Hematopoietic multipotent progenitor cell (in vitro differentiated cells): ENCODE results near the gene UBALD1. TPM values are rescaled to one million over a fixed set of nuclear protein-coding genes. Genes with fewer than 3 reads are reported as not detected.

Experiments used
- DNase-seq, 3 donors: peaks; one replicate each; pipeline ENCODE4 v3.0.0-alpha.2; 2011 to 2015; ENCODE audit warnings: low read depth in 2 of 3, low spot score in 2 of 3
- total RNA-seq: library from RNA; depleted of rRNA; stranded (reverse); fragments of >200 nt; gene quantifications from one replicate; pipeline ENCODE4 v1.2.3, GENCODE V29; 2012

UBALD1 gene
- total RNA-seq, 1 donor, result 30.4 TPM

GRCh38 chr16:4616047-4616811 lies 1.5 kb upstream of the UBALD1 start:
- DNase-seq, result peak; percentile 91 to 100 (median 100)

DNA sequence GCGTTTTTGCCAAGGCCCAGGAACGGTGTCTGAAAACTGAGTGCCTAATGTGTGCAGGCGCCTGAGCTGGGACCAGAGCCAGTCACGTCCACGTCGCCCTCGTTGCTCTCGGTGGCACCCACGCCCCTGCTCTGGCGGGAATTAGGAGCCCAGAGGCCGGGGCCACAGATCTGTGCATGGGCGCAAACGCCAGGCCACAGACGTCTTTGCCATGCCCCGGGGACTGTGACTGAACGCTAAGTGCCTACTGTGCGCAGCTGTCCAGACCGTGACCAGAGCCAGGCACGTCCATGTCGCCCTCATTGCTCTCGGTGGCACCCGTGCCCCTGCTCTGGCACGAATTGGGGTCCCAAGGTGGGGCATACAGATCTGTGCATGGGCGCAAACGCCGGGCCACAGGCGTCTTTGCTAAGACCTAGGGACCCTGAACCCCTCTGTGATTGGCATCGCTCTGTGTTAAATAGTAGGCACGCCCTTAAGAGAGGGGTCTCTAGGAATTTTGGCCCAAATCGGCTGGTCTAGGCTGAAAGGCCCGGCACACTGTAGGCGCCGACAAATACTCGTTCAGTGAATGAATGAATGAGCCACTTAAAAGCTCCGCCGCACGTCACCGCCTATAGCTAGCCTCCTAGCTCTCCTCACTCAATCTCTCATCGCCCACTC lies 827 bp upstream of the UBALD1 start:
- no peak for DNase-seq

DNA sequence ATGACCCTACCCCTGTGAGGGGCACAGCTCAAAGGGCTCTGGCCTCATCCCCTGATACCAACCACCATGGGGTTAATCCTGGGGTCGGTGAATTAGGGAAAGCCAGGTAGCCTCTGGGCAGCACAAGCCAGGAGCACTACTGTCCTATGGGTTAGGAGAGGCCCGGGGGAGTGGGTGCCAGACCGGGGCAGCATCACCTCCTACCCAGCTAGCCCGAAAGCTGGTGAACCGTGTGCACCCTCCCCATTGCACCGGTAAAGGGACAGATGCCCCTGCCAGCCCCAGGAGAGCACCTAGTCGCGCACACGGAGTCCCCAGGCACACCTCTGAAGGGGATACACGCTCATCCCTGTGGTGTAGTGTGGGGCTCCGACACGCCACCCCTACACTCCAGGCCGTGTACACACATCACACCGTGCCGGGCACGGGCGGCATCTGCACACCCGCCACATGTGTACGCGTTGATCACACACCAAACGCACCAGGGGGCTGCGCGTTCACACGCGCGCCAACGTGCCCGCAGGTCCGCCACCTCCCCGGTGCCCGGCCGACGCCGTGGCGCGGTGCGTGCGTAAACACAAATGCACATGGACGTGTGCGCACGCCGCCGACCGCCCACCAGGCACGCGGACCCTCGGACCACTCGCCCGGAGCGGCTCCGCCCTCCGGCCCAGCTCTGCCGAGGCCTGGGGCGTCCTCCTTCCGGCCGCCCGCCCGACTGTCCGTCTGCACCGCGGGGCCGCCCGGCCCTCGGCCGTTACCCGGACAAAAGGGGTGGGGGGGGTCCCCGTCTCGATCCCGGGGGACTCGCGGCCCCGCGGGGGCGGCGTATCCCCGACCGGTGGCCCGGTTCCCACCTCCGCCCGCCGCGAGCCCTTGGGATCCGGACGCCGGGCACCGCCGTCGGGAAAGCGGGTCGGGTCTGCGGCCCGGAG lies 785 bp downstream of the UBALD1 start:
- no peak for DNase-seq

DNA sequence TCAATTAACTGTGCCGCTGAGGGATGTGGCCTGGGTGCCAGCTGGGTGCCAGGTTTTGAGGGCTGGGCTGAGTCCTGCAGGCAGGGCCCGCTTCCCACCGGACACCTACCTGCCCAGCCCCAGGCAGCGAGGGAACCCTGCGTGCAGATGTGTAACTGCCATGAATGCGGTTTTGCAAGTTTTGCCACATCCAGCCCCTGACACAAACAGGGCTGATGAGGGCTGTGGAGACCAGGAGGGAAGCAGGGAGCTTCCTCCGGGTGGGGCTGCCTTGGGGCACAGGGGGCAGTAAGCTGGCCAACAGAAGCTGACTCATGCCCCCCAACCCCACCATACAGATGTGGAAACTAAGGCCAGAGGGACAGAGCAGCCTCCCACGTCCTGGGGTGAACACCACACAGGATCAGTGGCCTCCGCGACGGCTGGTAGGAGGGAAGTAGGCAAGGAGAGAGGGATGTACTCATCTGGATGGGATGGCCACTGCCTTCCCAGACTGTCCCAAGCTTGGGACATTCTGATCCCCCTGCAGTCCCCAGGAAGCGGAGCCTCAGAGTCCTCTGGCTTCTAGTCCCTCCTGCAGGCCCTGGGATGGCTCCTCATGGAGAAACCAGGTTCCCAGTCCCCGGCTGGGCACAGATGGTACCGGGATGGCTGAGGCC lies 1.6 kb downstream of the UBALD1 start:
- no peak for DNase-seq

DNA sequence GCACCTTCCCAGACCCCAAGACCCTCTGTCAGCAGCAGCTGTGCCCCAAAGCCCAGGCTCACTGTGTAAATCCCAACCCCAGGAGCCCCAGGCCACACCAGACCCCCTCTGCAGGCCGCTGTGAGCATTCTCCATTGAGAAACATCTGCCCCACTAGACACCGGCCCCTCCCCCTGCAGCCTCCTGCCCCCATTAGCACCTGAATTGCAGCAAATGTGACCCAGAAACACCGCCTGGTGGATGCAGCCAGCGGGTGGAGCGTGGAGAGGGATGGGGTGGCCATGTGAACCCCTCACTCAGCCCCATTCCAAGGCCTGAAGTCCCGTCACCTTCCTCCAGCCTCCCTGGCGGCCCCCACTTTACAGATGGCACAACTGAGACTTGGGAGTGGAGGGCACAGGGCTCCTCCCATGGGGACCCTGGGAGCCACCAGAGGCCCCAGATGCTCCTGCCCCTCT lies 2.2 kb downstream of the UBALD1 start:
- DNase-seq, result no peak

DNA sequence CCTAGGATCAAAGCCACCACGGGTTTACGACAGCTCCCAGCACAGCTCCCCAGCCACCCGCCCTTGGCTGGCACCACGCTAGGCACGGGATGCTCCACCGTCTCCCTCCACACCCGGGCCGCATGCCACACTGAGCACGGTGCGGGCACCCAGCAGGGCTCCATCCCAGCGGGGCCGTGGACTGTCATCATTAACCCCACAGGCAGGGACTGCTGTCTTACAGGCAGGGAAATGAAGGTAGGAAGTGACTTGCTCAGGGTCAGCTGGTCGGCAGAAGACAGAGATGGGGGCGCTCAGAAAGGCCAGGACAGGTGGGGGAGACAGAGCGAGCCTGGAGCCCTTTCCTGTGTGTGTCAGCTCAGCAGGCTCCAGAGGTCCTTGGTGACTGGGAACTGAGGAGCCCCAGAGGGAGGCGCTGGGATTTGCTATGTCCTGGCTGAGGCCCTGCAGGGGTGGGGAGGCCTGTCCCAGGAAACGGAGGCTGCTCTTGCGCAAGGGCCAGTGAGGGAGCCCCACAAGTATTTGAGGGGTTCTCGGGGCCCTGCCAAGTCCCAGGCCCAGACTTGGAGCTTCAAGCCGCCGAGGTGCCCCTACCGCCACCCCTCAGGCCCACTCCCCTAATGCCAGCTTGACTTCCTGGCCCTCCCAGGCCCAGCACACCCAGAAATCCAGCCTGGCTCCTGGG lies 3.2 kb downstream of the UBALD1 start:
- no peak for DNase-seq

DNA sequence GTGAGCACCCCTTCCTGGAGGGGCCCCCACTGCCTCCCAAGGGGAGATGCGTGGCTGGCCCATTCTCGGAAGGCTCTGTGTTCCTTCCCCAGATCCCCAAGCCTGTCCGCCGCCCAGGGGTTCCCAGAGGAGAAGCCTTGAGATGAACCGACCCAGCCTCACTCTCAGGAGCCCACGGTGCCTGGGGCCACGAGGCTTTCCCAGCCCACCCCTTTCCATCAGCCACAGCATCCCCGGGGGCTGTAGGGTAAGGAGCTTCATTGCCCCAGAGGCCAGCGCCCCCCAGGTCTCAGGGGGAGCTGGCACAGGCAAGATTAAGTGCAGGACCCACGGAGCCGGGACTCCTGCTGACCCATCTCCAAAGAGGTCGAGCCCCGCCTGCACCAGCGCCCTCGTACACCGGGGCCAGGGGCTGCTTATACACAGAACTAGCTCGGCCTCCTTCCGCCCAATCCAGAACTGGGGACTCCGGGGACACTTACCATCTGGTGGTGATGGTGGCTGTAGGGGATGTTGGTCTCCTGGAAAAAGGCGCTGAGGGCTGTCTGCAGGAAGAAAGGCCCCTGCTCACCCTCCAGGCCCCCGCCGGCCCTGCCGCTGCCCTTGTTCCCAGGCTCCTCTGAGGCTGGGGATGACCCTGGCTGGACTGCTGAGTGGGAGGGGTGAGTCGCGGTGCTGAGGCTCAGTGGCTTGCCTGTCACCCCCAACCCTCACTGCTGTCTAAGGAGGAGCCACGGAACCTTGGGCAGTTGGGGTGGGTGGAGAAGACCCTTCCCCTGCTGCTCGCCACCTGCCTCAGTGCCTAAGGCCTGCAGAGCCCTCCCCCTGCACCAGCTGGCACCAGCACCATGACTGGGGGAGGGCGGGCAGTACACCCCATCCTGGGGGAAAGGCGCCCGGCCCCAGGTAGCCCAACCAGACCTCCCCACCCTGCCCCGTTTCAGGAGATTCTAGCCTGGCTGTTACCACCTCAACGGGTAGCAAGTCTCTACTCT lies 4.4 kb downstream of the UBALD1 start:
- DNase-seq, result no peak

DNA sequence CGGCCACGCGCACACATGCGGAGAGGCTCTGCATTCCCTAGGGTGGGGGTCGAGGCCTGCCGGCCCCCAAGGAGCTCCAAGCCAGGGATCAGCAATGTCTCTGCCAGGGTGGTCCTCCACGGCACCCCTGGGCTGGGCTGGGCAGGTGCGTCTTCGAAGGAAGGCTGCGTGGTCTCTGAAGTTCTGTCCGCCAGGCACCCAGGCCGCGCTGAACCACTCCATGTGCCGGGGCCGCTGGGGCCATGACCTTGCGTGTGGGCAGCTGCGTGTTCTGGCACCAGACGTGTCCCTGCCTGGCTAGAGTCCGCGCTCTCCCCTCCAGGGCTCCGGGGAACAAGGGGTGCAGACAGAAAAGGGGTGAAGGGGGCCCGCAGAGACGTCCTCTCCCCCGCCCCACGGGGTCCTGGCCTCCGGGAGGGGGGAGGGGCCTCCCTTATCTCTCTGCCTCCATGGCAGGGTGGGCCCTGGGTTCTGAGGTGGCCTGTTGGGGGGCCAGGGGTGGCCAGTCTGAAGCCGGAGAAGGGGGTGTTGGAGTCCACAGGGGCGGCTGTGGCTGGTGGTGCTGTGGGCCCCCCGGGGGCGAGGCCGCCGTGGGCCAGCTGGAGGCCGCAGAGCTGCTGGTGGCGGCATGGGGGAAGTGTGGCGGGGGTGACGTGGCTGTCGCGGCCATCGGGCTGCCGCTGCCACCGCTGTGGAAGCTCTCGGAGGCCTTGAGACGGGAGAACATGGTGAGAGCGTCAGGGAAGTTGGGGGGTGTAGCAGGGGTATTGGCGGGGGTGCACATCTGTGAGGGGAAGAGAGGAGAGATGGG lies 5.3 kb downstream of the UBALD1 start:
- no peak for DNase-seq

DNA sequence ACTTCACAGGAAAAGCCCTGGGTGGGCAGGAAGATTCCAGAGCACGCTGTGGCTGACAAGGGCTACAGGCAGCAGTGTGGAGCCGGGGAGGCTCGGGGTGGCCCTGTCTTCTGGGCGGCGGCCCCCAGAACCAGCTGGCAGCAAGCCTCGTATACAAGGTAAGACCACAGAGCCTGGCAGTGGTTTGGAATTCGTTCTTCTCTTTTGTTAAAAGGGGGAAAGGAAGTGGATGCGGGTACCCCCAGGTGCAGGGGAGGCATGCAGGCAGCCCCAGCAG lies 6.0 kb downstream of the UBALD1 start:
- no peak for DNase-seq

GRCh38 chr16:4607841-4608703 lies 6.6 kb downstream of the UBALD1 start:
- no peak for DNase-seq

GRCh38 chr16:4606354-4606753 lies 8.3 kb downstream of the UBALD1 start:
- DNase-seq, result no peak

GRCh38 chr16:4604401-4604800 lies 10.3 kb downstream of the UBALD1 start:
- no peak for DNase-seq

DNA sequence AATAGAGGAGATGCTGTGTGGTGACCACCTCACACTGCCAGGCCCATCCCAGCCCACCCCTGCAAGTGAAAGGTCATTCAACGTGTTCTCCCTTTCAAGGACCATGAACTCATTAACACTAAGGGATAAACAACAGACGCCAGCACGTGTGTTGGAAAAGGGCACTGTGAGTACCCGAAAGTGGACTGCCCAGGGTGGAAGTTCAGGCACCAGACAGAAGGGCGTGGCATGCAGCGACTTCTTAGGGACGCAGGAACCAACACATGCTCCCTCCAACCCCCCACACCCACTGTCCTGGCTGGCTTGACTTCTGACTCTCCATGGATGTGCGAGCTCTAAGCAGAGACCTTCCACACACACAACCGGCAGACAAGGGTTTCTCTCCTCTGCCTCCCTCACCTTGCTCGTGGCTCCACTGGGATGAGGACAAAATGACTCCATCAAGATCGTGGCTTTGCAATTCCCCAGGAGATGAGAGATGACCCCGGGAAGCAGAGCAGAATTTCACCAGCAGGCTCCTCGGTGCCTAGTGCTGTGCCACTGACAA lies 11.0 kb downstream of the UBALD1 start:
- no peak for DNase-seq

GRCh38 chr16:4602331-4602730 lies 12.4 kb downstream of the UBALD1 start:
- DNase-seq, result no peak

- DNase-seq, result no peak
Measured at GRCh38 chr16:4601864-4602186, 12.9 kb downstream of the UBALD1 start.

DNA sequence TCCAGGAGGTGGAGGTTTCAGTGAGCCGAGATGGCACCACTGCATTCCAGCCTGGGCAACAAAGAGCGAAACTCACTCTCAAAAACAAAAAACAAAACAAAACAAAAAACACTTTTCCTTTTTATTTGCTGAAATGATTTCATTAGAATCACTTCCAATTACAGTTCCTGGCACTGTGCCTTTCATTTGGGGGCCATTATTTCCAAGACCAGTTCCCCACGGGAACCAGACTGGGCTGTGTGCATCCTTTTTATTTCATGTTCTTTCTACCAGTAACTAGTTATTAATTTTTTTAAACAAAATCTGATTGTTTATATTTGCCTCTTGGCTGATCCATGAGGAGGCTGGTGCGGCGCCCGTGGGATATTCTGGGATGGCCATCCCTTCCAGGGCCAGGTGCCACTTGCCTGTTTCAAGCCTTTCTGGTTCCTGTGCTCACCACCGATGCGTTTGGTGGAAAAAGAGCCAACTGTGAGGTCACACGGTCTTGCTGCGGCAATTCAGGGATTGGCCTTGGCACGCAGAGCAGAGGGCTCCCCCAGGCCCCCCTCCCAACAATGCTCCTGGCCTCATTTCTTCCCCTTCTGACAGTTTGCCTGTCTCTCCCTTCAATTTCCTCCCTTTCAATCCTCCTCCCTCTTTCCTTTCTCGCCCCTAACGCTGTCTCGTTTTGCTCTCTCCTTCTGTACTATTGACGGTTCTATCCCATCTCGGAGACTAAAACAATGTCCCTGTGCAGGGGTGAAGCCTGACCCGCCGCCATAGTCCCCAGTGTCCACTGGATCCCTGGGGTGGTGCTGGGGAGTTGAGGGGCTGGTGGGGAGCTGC lies 13.4 kb downstream of the UBALD1 start:
- no peak for DNase-seq
